Measurements from ENCODE around the gene PPFIBP2. TPM values are rescaled to one million over a fixed set of nuclear protein-coding genes. Genes with fewer than 3 reads are reported as not detected.

Gene PPFIBP2
- total RNA-seq, 4 donors from 2014 or later = 7.5 to 12.5 (median 10.0) TPM

DNA sequence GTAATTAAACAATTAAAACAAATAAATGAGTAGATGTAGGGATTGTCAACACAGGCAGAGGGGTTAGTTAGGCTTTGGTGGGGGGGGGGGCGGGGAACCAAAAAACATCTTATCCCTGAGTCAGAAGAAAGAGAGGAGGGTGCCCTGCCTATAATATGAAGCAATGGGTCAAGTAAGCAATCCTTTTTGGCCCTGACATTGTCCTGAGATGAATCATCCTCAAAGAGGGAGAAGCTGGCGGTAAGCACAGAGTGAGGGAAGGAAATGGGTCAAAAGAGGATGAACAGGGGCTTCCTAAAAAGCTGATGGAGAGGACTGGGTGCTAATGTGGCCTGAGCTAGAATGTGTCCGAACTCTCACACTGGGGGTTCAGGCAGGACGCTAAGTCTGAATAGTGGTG is 23.7 kb upstream of the PPFIBP2 start:
- intact Hi-C loops (cut with DNase I) = no loop called here
- peaks cover 0 to 3% (median 0%) of the 10 kb centered on the region in 4 donors for H3K27me3 ChIP-seq
- H3K27ac ChIP-seq (replicated peaks in 1 of 4) = peak overlapping the region in 1 of 4 donors; percentile 1
- no peak overlapping the region for H3K4me3 ChIP-seq
- DNase-seq (ENCODE audit: extremely low spot score) = peak; percentile 90
- no peaks in the 10 kb centered on the region for H3K9me3 ChIP-seq
- H3K36me3 ChIP-seq = peaks cover 0 to 7% (median 0%) of the 10 kb centered on the region in 4 donors
- 82% methylated on average over 4 of the region's 4 CpGs for WGBS
- H3K4me1 ChIP-seq = peaks cover 0 to 5% (median 0%) of the 10 kb centered on the region in 4 donors
- TF ChIP-seq POLR2A (IDR thresholded peaks at IDR 0.05; ENCODE audit: low read depth) = no peak
- peak in 1 of 2 donors; percentile 36 for TF ChIP-seq POLR2AphosphoS5 (IDR thresholded peaks at IDR 0.05)

DNA sequence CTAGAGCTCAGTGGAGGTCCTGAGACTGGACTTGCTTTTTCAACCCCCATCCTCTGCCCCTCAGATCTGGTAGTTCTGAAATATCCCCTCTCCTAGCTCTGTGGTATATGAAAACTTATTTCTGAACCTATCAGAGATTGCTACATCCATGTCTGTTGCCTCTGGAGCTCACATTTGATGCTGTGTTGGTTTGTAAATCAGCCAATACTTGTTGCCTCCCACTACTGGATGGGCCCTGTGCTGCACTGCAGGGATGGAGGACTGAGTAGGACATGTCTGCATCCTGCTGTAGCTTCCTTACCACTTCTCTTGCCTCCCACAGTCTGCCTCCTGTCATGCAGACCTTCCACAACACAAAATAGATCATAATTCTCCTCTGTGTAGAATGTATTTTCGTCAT is 23.3 kb upstream of the PPFIBP2 start:
- Histone ChIP-seq H3K4me1 (peaks cover 0 to 5% (median 0%) of the 10 kb centered on the region in 4 donors), H3K27ac (replicated peaks in 1 of 4) (peak overlapping the region in 1 of 4 donors; percentile 1), H3K4me3 (no peak overlapping the region), H3K27me3 (peaks cover 0 to 3% (median 0%) of the 10 kb centered on the region in 4 donors), H3K9me3 (no peaks in the 10 kb centered on the region), H3K36me3 (peaks cover 0 to 7% (median 0%) of the 10 kb centered on the region in 4 donors)
- DNase-seq (ENCODE audit: extremely low spot score) = no peak
- 73% methylated on average over 1 of the region's 1 CpG for WGBS
- intact Hi-C loops (cut with DNase I) = no loop called here
- TF ChIP-seq, protein P1, sequence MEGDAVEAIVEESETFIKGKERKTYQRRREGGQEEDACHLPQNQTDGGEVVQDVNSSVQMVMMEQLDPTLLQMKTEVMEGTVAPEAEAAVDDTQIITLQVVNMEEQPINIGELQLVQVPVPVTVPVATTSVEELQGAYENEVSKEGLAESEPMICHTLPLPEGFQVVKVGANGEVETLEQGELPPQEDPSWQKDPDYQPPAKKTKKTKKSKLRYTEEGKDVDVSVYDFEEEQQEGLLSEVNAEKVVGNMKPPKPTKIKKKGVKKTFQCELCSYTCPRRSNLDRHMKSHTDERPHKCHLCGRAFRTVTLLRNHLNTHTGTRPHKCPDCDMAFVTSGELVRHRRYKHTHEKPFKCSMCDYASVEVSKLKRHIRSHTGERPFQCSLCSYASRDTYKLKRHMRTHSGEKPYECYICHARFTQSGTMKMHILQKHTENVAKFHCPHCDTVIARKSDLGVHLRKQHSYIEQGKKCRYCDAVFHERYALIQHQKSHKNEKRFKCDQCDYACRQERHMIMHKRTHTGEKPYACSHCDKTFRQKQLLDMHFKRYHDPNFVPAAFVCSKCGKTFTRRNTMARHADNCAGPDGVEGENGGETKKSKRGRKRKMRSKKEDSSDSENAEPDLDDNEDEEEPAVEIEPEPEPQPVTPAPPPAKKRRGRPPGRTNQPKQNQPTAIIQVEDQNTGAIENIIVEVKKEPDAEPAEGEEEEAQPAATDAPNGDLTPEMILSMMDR (IDR thresholded peaks at IDR 0.05) = no peak
- TF ChIP-seq POLR2AphosphoS5 (IDR thresholded peaks at IDR 0.05) = no peak
- TF ChIP-seq EP300 (IDR thresholded peaks at IDR 0.05) = no peak

DNA sequence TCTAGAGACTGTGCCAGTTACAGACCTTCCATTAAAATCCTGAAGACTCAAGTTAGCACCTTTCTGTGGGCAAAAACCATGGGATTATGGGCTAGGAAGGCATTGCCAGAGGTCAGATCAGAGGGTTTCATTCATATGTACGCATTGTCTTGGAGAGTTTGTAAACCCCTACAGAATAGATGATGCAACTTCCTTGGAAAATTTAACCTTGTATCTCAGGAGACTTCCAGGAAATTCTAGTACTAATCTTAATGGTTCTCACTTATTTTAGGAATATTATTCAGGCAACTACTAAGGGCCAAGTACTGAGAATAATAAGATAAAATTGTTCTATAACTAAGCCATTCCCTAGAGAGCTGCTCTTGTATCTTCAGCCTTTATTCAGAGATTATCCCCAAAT is 21.5 kb upstream of the PPFIBP2 start:
- DNase-seq (ENCODE audit: extremely low spot score) = no peak
- Histone ChIP-seq H3K27me3 (peaks cover 0 to 3% (median 0%) of the 10 kb centered on the region in 4 donors), H3K27ac (replicated peaks in 1 of 4) (no peak overlapping the region), H3K4me1 (peaks cover 0 to 2% (median 0%) of the 10 kb centered on the region in 4 donors), H3K9me3 (no peaks in the 10 kb centered on the region), H3K4me3 (no peak overlapping the region), H3K36me3 (peaks cover 0 to 7% (median 0%) of the 10 kb centered on the region in 4 donors)
- TF ChIP-seq POLR2A (IDR thresholded peaks at IDR 0.05; ENCODE audit: low read depth) (no peak), POLR2AphosphoS5 (IDR thresholded peaks at IDR 0.05) (no peak)
- 92% methylated on average over 1 of the region's 1 CpG for WGBS
- intact Hi-C loops (cut with DNase I) = no loop called here

DNA sequence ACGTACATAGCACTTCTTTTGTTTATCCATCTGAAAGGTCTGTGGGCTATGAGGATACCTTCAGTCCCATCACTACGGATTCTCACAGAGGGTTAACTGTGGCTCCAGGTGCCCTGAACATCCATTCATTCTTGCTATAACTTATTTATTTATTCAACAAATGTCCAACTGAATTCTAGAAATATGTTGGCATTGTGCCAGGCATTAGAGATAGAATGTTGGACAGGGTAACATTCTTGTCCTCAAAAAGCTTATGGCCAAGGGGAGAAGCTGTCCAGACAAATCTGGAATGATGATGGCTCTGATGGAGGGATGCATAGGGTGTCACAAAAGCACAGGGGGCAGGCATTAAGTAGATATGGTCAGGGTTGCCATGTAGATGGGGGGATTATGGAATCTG is 20.1 kb upstream of the PPFIBP2 start:
- Histone ChIP-seq H3K36me3 (no peaks in the 10 kb centered on the region), H3K9me3 (no peaks in the 10 kb centered on the region), H3K27me3 (peaks cover 0 to 3% (median 0%) of the 10 kb centered on the region in 4 donors), H3K4me3 (no peak overlapping the region), H3K27ac (replicated peaks in 1 of 4) (no peak overlapping the region), H3K4me1 (no peaks in the 10 kb centered on the region)
- DNase-seq (ENCODE audit: extremely low spot score) = no peak
- intact Hi-C loops (cut with DNase I) = no loop called here
- 85% methylated on average over 2 of the region's 2 CpGs for WGBS
- TF ChIP-seq POLR2AphosphoS5 (IDR thresholded peaks at IDR 0.05) (no peak), EP300 (IDR thresholded peaks at IDR 0.05) (no peak)
- TF ChIP-seq, protein P1 (IDR thresholded peaks at IDR 0.05) = no peak

DNA sequence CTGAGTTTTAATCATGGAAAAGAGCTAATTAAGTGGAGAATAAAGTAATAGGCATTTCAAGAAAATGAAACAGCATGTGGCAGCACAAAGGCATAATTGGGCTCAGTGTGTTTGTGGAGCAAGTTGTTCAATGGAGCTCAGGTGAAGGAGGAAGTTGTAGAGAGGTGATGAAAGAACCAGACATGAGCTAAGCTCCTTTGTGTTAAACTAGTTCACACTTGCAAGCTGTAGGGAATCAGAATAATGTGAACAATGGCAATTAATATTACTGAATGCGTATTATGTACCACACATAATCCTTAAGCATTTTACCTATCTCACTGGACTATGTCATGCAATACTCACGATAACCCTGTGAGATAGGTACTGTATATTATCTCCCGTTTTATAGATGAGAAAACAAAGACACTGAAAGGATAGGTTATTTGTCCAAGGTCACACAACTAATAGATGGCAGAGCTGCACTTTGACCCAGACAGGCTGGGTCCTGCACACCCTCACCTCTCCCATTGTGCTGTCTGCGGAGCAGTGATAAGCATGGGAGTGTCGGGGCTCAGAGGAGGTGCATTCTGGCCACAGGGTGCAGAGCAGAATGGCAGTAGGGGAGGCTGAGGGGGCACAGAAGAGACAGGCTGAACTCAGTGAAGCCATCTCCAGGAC is 19.6 kb upstream of the PPFIBP2 start:
- Histone ChIP-seq H3K27ac (replicated peaks in 1 of 4) (no peak overlapping the region), H3K9me3 (no peaks in the 10 kb centered on the region), H3K36me3 (no peaks in the 10 kb centered on the region), H3K4me1 (no peaks in the 10 kb centered on the region), H3K27me3 (peaks cover 0 to 3% (median 0%) of the 10 kb centered on the region in 4 donors), H3K4me3 (no peak overlapping the region)
- TF ChIP-seq POLR2A (IDR thresholded peaks at IDR 0.05; ENCODE audit: low read depth) (no peak), EP300 (IDR thresholded peaks at IDR 0.05) (no peak), POLR2AphosphoS5 (IDR thresholded peaks at IDR 0.05) (no peak)
- TF ChIP-seq, protein P1 (IDR thresholded peaks at IDR 0.05) = no peak
- intact Hi-C loops (cut with DNase I) = no loop called here
- WGBS = 84% methylated on average over 5 of the region's 5 CpGs
- DNase-seq (ENCODE audit: extremely low spot score) = no peak

Data from esophagus muscularis mucosa (tissue), 4 donors.